Fibroblast of the conjunctiva (primary cell): ENCODE data around the gene SLC2A10.

ENCODE experiments used
- DNase-seq: peaks from one replicate; pipeline ENCODE4 v3.0.0-alpha.2; 2010; ENCODE audit warnings: low read depth

Gene SLC2A10

GRCh38 chr20:46770330-46771194 is 61.1 kb downstream of the SLC2A10 start:
- no peak for DNase-seq

- DNase-seq: no peak
These were observed 61.7 kb downstream of the SLC2A10 start for GRCh38 chr20:46771195-46771588.

GRCh38 chr20:46772901-46773300 is 63.5 kb downstream of the SLC2A10 start:
- no peak for DNase-seq

DNA sequence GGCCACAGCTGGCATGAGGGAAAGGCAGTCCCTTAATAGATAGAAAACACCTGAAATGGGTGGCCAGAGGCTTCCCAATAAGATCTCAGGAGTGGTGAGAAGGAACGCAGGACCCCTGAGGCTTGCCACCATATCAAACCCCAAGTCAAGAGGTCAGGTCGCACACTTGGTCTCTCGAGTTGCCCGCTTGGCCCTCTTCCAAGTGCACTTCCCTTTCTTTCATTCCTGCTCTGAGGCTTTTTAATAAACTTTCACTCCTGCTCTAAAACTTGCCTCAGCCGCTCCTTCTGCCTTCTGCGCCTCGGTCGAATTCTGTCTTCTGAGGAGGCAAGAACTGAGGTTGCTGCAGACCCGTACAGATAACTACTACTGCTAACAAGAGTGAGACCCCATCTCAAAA is 64.2 kb downstream of the SLC2A10 start:
- DNase-seq: no peak

GRCh38 chr20:46774236-46774635 is 64.8 kb downstream of the SLC2A10 start:
- DNase-seq: no peak

GRCh38 chr20:46774943-46775560 is 65.6 kb downstream of the SLC2A10 start:
- no peak for DNase-seq

- no peak for DNase-seq
These were observed 66.4 kb downstream of the SLC2A10 start for GRCh38 chr20:46775806-46776205.

- no peak for DNase-seq
These were observed 67.9 kb downstream of the SLC2A10 start for GRCh38 chr20:46777331-46777730.

GRCh38 chr20:46779831-46780230 is 70.4 kb downstream of the SLC2A10 start:
- no peak for DNase-seq

DNA sequence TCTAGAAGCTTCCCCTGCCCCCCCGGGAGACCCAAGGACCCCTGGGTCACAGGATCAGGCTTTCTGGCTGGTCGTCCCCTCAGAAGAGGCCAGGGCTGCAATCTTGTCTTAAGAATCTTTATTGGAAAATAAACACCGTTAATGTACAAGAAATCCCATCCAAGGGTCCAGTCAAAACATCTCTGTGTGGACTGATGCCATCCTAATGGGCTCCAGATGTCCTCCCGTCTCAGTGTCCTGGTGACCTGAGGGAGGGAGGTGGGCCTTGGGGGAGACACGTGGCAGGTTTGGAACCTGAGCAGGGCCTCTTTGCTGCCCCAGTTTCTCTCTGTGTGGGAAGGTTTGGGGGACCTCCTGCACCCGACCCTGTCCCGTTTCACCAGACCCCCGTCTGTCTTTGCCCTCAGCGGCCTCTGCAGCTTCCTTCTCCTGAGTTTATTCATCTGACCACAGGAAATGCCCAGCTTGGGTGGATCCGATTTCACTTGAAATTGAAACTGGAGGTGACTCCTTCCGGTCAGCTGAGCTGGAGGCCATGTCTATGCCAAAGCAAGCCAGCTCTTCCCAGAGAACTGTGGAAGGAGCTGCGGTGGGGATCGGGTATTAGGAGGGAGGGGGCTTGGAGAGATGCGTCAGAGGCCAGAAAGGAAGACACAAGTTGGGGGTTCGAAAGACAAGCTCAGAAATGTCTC is 75.1 kb downstream of the SLC2A10 start:
- peak; percentile 23 for DNase-seq
